Stomach (tissue), 9 donors: ENCODE measurements around the gene SAMD14. TPM values are rescaled to one million over a fixed set of nuclear protein-coding genes. Genes with fewer than 3 reads are reported as not detected.
A peak's percentile ranks its signal among the peaks of the same experiment; 100 is the strongest.

Experiments
- DNase-seq, 2 donors: peaks; one replicate each; pipeline versions ENCODE4 v3.0.0 to v3.0.0-alpha.2; 2013 to 2019
- H3K27ac ChIP-seq, 5 donors: fragments of 200-600 bp in 4 of 5; sonication (generic) in 4 of 5; one replicate each; pipeline ENCODE4 v1.5.1; 2013 to 2019; ENCODE audit warnings: mild to moderate bottlenecking in 1 of 5, moderate library complexity in 1 of 5
- H3K27me3 ChIP-seq, 3 donors: fragments of 200-600 bp; sonication (generic); one replicate each; pipeline ENCODE4 v1.5.1; 2017 to 2019; ENCODE audit warnings: mixed run types in 1 of 3
- H3K36me3 ChIP-seq, 4 donors: fragments of 200-600 bp; sonication (generic); 1 replicate in 3 of 4; 2 replicates in 1 of 4; pipeline ENCODE4 v1.5.1; 2016 to 2019
- H3K4me1 ChIP-seq, 4 donors: fragments of 200-600 bp; sonication (generic); one replicate each; pipeline ENCODE4 v1.5.1; 2016 to 2019
- H3K4me3 ChIP-seq, 4 donors: fragments of 200-600 bp; sonication (generic) in 3 of 4; one replicate each; pipeline ENCODE4 v1.5.1; 2016 to 2019; ENCODE audit warnings: mild to moderate bottlenecking in 1 of 4
- H3K9me3 ChIP-seq, 4 donors: fragments of 200-600 bp; sonication (generic); one replicate each; pipeline ENCODE4 v1.5.1; 2016 to 2019
- EP300 ChIP-seq: sonication (generic); formaldehyde crosslinking; IDR thresholded peaks from one replicate; pipeline ENCODE4 v1.6.1; 2017; ENCODE audit warnings: antibody characterized with exemption
- POLR2A ChIP-seq, 4 donors: fragments of 450-650 bp; IDR thresholded peaks; one replicate each; pipeline ENCODE4 v1.6.1; 2016; ENCODE audit warnings: antibody characterized with exemption in 4 of 4, control low read depth in 2 of 4, mild to moderate bottlenecking in 1 of 4, moderate library complexity in 1 of 4
- POLR2AphosphoS5 ChIP-seq, 3 donors: sonication (generic); formaldehyde crosslinking; IDR thresholded peaks; one replicate each; pipeline ENCODE4 v1.6.1; 2016; ENCODE audit warnings: antibody characterized with exemption in 3 of 3
- WGBS, 5 donors: extraction: QIAGEN DNeasy Blood & Tissue Kit in 3 of 5; methylation state at CpG; one replicate each; pipeline versions ENCODE4 v1.1.5 to v1.1.7; 2013 to 2018; 5-methylcytosine and 5-hydroxymethylcytosine counted together
- intact Hi-C: fragments of 100-400 bp; cut with DNase I; formaldehyde crosslinking; loops from one replicate; pipeline ENCODE4 v1.15.1; 2023; ENCODE audit warnings: low total_unique reads
- polyA plus RNA-seq, 3 donors: library from polyadenylated mRNA; stranded (reverse); fragments of 200-250 nt; gene quantifications; one replicate each; pipeline ENCODE4 v1.2.3, GENCODE V29; 2013
- total RNA-seq, 5 donors: library from RNA; depleted of rRNA; stranded (reverse); fragments of >200 nt; gene quantifications; one replicate each; pipeline versions ENCODE4 v1.1.0 to v1.2.3, GENCODE V29; 2014 to 2016
- TF ChIP-seq, protein P1 (sequence below), 7 experiments: fragments of 450-650 bp in 4 of 7; fragments of 200-600 bp in 3 of 7; sonication (generic) in 3 of 7; IDR thresholded peaks; one replicate each; pipeline ENCODE4 v1.5.1; 2016 to 2019; ENCODE audit warnings: antibody characterized with exemption in 7 of 7, control low read depth in 2 of 7, mild to moderate bottlenecking in 1 of 7
- donor health status: healthy with polysubstance abuse.
- donor health status: Bipolar disorder and iron deficiency.
- donor health status: healthy.

SAMD14 gene
- total and polyA plus RNA-seq, 8 donors, result 1.3 to 87.0 (median 1.8) TPM; not detected in 2

DNA sequence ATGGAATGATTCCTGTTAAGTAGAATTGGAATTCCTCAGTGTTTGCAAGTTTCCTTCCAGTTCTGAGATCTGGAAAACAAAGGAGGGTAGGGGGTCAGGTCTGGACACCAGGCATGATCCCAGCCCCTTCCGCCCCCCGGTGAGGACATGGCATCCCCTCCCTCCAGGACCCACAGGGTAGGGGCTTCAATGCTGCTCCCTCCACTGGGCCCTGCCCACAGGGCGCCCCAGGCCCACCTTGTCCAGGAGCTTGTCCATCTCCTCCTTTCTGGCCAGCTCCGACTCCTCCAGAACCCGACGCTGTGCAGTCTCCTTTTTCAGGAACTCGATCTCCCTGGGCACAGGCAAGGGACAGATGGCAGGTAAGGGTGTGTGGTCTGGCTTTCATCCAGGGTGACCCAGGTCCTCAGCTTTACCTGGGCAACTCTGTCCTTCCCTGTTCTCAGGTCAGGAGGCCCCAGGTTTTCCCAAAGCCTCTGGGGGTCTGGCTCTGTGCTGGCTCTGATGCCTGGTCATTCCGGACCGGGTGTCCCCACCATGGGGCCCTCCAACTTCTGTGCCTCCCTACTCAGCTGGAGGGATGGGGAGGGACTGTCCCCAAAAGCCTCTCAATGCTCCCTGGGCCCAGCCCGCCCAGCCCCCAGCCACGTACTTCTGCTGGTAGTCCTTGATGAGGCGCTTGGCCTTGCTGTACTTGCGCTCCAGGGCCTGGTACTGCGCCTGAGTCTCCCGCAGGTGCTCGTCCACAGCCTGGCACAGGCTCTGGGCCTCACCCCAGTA lies 5.5 kb upstream of the SAMD14 start:
- Histone ChIP-seq H3K27ac (no peak overlapping the region), H3K9me3 (no peaks in the 10 kb centered on the region), H3K4me1 (peaks cover 22 to 46% (median 33%) of the 10 kb centered on the region in 4 donors), H3K4me3 (no peak overlapping the region), H3K36me3 (peaks cover 56 to 67% (median 64%) of the 10 kb centered on the region in 4 donors), H3K27me3 (peaks cover 0 to 6% (median 6%) of the 10 kb centered on the region in 3 donors)
- 84 to 88% (median 86%) methylated on average over 6 to 16 of the region's 16 CpGs for WGBS, 5 donors
- no peak for DNase-seq
- TF ChIP-seq, protein P1, sequence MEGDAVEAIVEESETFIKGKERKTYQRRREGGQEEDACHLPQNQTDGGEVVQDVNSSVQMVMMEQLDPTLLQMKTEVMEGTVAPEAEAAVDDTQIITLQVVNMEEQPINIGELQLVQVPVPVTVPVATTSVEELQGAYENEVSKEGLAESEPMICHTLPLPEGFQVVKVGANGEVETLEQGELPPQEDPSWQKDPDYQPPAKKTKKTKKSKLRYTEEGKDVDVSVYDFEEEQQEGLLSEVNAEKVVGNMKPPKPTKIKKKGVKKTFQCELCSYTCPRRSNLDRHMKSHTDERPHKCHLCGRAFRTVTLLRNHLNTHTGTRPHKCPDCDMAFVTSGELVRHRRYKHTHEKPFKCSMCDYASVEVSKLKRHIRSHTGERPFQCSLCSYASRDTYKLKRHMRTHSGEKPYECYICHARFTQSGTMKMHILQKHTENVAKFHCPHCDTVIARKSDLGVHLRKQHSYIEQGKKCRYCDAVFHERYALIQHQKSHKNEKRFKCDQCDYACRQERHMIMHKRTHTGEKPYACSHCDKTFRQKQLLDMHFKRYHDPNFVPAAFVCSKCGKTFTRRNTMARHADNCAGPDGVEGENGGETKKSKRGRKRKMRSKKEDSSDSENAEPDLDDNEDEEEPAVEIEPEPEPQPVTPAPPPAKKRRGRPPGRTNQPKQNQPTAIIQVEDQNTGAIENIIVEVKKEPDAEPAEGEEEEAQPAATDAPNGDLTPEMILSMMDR (IDR thresholded peaks at IDR 0.05), result no peak
- no peak for TF ChIP-seq POLR2AphosphoS5 (IDR thresholded peaks at IDR 0.05)
- TF ChIP-seq POLR2A (IDR thresholded peaks at IDR 0.05), result no peak
- TF ChIP-seq EP300, result no peak
- intact Hi-C loops, result no loop called here

DNA sequence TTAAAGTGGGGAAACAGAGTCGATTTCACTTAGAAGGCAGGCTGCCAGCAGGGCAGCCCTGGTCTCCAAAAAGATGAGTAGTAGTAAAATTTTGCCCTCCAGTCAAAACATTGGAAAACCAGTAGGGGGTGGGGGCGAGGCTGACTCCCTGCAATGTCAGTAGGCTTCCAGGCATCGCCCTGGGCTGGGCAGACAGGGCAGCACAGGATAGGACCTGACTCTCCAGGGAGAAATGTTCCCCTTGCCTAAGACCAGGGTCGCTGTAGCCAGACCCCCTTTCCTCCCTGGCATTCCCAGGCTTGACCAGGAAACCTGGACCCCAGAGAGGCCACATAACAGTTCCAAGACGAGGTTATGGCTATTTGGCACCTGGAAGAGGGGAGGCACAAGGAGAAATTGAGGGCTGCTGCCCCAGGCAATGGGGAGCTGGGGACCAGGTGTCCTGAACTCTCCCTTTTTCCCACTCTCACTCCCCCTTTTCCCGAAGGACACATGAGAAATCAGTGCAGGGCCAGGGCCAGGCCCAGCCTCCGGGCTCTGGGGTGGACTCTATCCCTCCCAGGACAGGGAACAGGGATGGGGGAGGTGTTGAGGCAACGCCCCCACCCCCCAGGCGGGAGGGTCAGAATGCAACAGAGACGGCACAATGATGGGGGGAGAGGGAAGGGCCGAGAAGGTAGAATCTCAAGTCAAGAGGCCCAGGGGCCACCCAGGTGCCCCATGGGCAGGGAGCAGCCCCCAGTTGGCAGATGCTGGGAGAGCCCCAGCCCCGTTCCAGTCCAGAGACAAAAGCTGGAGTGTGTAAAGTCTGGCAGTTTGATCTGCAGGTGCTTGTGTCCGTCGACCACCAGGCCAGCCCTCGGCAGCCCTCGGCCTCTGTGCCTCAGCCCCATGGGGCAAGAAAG lies 4.5 kb upstream of the SAMD14 start:
- H3K4me3 ChIP-seq, result no peak overlapping the region
- no peak overlapping the region for H3K27ac ChIP-seq
- peaks cover 27 to 46% (median 33%) of the 10 kb centered on the region in 4 donors for H3K4me1 ChIP-seq
- H3K9me3 ChIP-seq, result no peaks in the 10 kb centered on the region
- no peak for DNase-seq
- peaks cover 48 to 56% (median 54%) of the 10 kb centered on the region in 4 donors for H3K36me3 ChIP-seq
- intact Hi-C loops, result no loop called here
- WGBS, 5 donors, result 70 to 83% (median 77%) methylated on average over 9 to 16 of the region's 16 CpGs
- no peak for TF ChIP-seq POLR2AphosphoS5 (IDR thresholded peaks at IDR 0.05)
- TF ChIP-seq, protein P1 (IDR thresholded peaks at IDR 0.05), result no peak
- no peak for TF ChIP-seq POLR2A (IDR thresholded peaks at IDR 0.05)
- TF ChIP-seq EP300, result no peak
- peaks cover 0 to 17% (median 16%) of the 10 kb centered on the region in 3 donors for H3K27me3 ChIP-seq

DNA sequence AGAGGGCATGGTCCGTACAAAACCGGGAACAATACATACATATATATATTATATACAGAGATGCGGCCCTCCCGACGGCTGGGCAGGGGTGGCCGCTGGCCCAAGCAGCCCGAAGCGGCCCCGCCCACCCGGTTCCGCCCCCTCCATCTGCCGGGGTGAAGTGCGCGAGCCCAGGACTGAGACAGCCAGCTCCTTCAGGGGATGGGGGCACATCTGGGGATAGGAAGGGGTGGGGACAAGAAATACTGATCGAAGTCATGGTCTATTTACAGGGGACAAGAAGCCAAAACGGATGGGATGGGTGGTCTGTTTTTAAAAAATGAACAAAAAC lies 3.8 kb upstream of the SAMD14 start:
- TF ChIP-seq EP300 (no peak), POLR2AphosphoS5 (IDR thresholded peaks at IDR 0.05) (no peak), POLR2A (IDR thresholded peaks at IDR 0.05) (no peak)
- TF ChIP-seq, protein P1 (IDR thresholded peaks at IDR 0.05), result no peak
- H3K9me3 ChIP-seq, result no peaks in the 10 kb centered on the region
- DNase-seq, result no peak
- peaks cover 41 to 49% (median 47%) of the 10 kb centered on the region in 4 donors for H3K36me3 ChIP-seq
- peaks cover 35 to 50% (median 39%) of the 10 kb centered on the region in 4 donors for H3K4me1 ChIP-seq
- peak overlapping the region in 4 of 5 donors; percentile 16 to 64 (median 56) for H3K27ac ChIP-seq
- no peak overlapping the region for H3K4me3 ChIP-seq
- 17 to 32% (median 26%) methylated on average over 13 to 16 of the region's 16 CpGs for whole genome bisulfite sequencing, 5 donors
- intact Hi-C loops, result no loop called here
- H3K27me3 ChIP-seq, result peaks cover 0 to 24% (median 23%) of the 10 kb centered on the region in 3 donors

DNA sequence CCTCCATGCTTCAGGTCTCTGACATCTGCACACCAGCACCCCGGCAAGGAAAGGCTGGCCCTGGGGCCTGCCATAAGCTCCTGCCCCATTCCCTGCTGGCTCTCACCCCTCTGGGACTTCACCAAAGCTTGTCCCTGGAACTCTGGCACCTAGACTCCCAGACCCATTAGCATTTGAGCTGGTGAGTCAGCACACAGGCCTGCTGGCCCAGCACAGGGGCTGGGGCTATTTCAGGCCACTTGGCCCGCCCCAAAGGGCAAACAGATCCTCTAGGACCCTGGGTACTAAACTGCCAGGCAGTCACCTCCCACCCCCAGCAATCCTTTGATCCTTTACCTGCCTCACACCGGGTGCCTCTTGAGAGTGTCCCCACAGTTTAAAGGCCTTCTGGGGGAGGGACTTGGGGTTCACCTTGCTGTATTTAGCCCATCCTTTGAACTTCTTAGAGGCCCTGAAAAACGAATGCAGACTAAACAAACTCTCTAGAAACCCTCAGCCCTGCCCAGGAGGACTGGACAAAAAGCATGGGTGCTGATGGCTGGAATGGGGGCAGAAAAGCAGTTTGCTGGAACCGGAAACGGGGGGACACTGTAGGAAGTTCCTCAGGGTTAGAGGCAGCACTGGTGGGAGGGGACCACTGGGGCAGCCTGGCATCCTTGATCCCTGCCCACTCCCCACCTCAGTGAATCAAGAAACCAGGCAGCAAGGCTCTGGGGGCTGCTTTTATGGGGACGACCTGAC lies 3.2 kb upstream of the SAMD14 start:
- 42 to 54% (median 53%) methylated on average over 7 of the region's 7 CpGs for WGBS, 5 donors
- Histone ChIP-seq H3K4me1 (peaks cover 39 to 56% (median 44%) of the 10 kb centered on the region in 4 donors), H3K36me3 (peaks cover 36 to 44% (median 41%) of the 10 kb centered on the region in 4 donors), H3K4me3 (no peak overlapping the region), H3K9me3 (no peaks in the 10 kb centered on the region), H3K27me3 (peaks cover 0 to 29% (median 27%) of the 10 kb centered on the region in 3 donors), H3K27ac (peak overlapping the region in 4 of 5 donors; percentile 16 to 64 (median 56))
- intact Hi-C loops, result no loop called here
- no peak for DNase-seq
- peak in 2 of 3 donors; percentile 22 to 50 for TF ChIP-seq POLR2AphosphoS5 (IDR thresholded peaks at IDR 0.05)
- TF ChIP-seq, protein P1 (IDR thresholded peaks at IDR 0.05), result no peak
- no peak for TF ChIP-seq EP300
- TF ChIP-seq POLR2A (IDR thresholded peaks at IDR 0.05), result no peak
